GM18951 (cell line): Measurements from ENCODE around the gene AKR1C8.
"Not testable (repeated sequence)": the region's sequence is repeated elsewhere in the genome, so short reads cannot be mapped to it uniquely, and the experiment has no call there.

Source experiments
- POLR2A ChIP-seq: IDR thresholded peaks from 4 replicates; pipeline ENCODE4 v1.6.1; 2011; ENCODE audit warnings: mild to moderate bottlenecking; ENCODE audit not compliant: insufficient read length, insufficient read depth; ENCODE audit errors: extremely low read depth
- in situ Hi-C: fragments of 300-500 bp; cut with MboI; formaldehyde crosslinking; loops from one replicate; pipeline ENCODE4 v1.12.0; 2022; ENCODE audit warnings: low sequenced_read_pairs, mixed read lengths, inconsistent platforms; ENCODE audit not compliant: unreplicated experiment

Gene AKR1C8

GRCh38 chr10:5196702-5197113, 11.8 kb upstream of the AKR1C8 start, which contains the start of gene AKR1C4:
Gene AKR1C4 (plus strand): TSS chr10:5196837. CDS start chr10:5196868, 31 bp downstream.
- no peak for TF ChIP-seq POLR2A
- in situ Hi-C loops = no loop called here

GRCh38 chr10:5195727-5196374, 10.9 kb upstream of the AKR1C8 start:
- no peak for TF ChIP-seq POLR2A
- in situ Hi-C loops = no loop called here

- in situ Hi-C loops = no loop called here
- TF ChIP-seq POLR2A = no peak
These were observed 9.5 kb upstream of the AKR1C8 start for GRCh38 chr10:5194431-5194830.

- in situ Hi-C loops = no loop called here
- no peak for TF ChIP-seq POLR2A
These were observed 3.4 kb upstream of the AKR1C8 start for GRCh38 chr10:5188358-5188757.

GRCh38 chr10:5187867-5188266, 2.9 kb upstream of the AKR1C8 start:
- in situ Hi-C loops = no loop called here

GRCh38 chr10:5183923-5184322, 1.0 kb downstream of the AKR1C8 start:
- no peak for TF ChIP-seq POLR2A
- in situ Hi-C loops = no loop called here

More at GRCh38 chr10:5187867-5188266, 2.9 kb upstream of the AKR1C8 start:
- TF ChIP-seq POLR2A = no peak

- in situ Hi-C loops = not testable (repeated sequence)
These were observed 4.4 kb downstream of the AKR1C8 start for GRCh38 chr10:5180503-5180902.

GRCh38 chr10:5175581-5175980, 9.4 kb downstream of the AKR1C8 start:
- in situ Hi-C loops = not testable (repeated sequence)

- in situ Hi-C loops = no loop called here
- no peak for TF ChIP-seq POLR2A
These were observed 16.0 kb downstream of the AKR1C8 start for GRCh38 chr10:5168897-5169420.

GRCh38 chr10:5165738-5166137, 19.2 kb downstream of the AKR1C8 start:
- in situ Hi-C loops = no loop called here
- no peak for TF ChIP-seq POLR2A

GRCh38 chr10:5163487-5163886, 21.5 kb downstream of the AKR1C8 start:
- no peak for TF ChIP-seq POLR2A
- in situ Hi-C loops = no loop called here

- no peak for TF ChIP-seq POLR2A
These were observed 25.8 kb downstream of the AKR1C8 start for GRCh38 chr10:5159126-5159525.

GRCh38 chr10:5157501-5157900, 27.4 kb downstream of the AKR1C8 start:
- in situ Hi-C loops = no loop called here
- no peak for TF ChIP-seq POLR2A

More at GRCh38 chr10:5159126-5159525, 25.8 kb downstream of the AKR1C8 start:
- in situ Hi-C loops = no loop called here

GRCh38 chr10:5155951-5156350, 29.0 kb downstream of the AKR1C8 start:
- TF ChIP-seq POLR2A = no peak
- in situ Hi-C loops = no loop called here
